HepG2 (cell line): Measurements from ENCODE around the gene MRPS31. TPM values are rescaled to one million over a fixed set of nuclear protein-coding genes. Genes with fewer than 3 reads are reported as not detected.

Experiments used
- BORCS8-MEF2B ChIP-seq: sonication (generic); formaldehyde crosslinking; IDR thresholded peaks from 2 replicates; pipeline ENCODE4 v1.8.0; 2022; ENCODE audit warnings: mild to moderate bottlenecking, missing genetic modification reagents
- DRAP1 ChIP-seq: IDR thresholded peaks from 2 replicates; pipeline ENCODE4 v1.6.1; 2016; ENCODE audit warnings: missing genetic modification reagents, missing compliant biosample characterization
- DZIP1 ChIP-seq: sonication (generic); formaldehyde crosslinking; IDR thresholded peaks from 2 replicates; pipeline ENCODE4 v1.5.0; 2020; ENCODE audit warnings: mild to moderate bottlenecking, missing genetic modification reagents
- E2F1 ChIP-seq: sonication (generic); formaldehyde crosslinking; IDR thresholded peaks from 2 replicates; pipeline ENCODE4 v1.5.0; 2020; ENCODE audit warnings: missing genetic modification reagents
- FOXO4 ChIP-seq: sonication (generic); formaldehyde crosslinking; conservative IDR thresholded peaks from 2 replicates; pipeline ENCODE4 v1.8.1; 2023; ENCODE audit warnings: missing genetic modification reagents
- GMEB1 ChIP-seq: sonication (generic); formaldehyde crosslinking; IDR thresholded peaks from 2 replicates; pipeline ENCODE4 v1.5.1; 2020; ENCODE audit warnings: missing genetic modification reagents, mild to moderate bottlenecking, borderline replicate concordance
- HHEX ChIP-seq: IDR thresholded peaks from 2 replicates; pipeline ENCODE4 v1.6.1; 2016; ENCODE audit warnings: control low read depth
- HNF4G ChIP-seq, 2 experiments: sonication (generic) in 1 of 2; formaldehyde crosslinking in 1 of 2; IDR thresholded peaks; 2 replicates each; pipeline versions ENCODE4 v1.4.0 to v1.6.1; 2011 to 2020; ENCODE audit warnings: borderline replicate concordance in 2 of 2, low read depth in 2 of 2, mild to moderate bottlenecking in 2 of 2, low read length in 1 of 2, missing genetic modification reagents in 1 of 2, moderate library complexity in 1 of 2
- KDM2A ChIP-seq: sonication (generic); formaldehyde crosslinking; IDR thresholded peaks from 2 replicates; pipeline ENCODE4 v1.4.0; 2020; ENCODE audit warnings: low read depth, missing genetic modification reagents, borderline replicate concordance
- KLF15 ChIP-seq: sonication (generic); formaldehyde crosslinking; IDR thresholded peaks from 2 replicates; pipeline ENCODE4 v1.8.1; 2023; ENCODE audit warnings: borderline replicate concordance, mild to moderate bottlenecking, inconsistent platforms, missing genetic modification reagents, mixed read lengths
- PATZ1 ChIP-seq: sonication (generic); formaldehyde crosslinking; IDR thresholded peaks from 2 replicates; pipeline ENCODE4 v1.4.0; 2020; ENCODE audit warnings: missing genetic modification reagents
- RFX1 ChIP-seq: fragments of 450-650 bp; IDR thresholded peaks from 2 replicates; pipeline ENCODE4 v1.6.1; 2017
- RORA ChIP-seq: sonication (generic); formaldehyde crosslinking; IDR thresholded peaks from 2 replicates; pipeline ENCODE4 v1.5.0; 2020; ENCODE audit warnings: mild to moderate bottlenecking, missing genetic modification reagents, moderate library complexity
- SRSF9 ChIP-seq: fragments of 200-400 bp; formaldehyde crosslinking; IDR thresholded peaks from 2 replicates; pipeline ENCODE4 v1.6.1; 2018; ENCODE audit warnings: borderline replicate concordance, mild to moderate bottlenecking, low read depth, low read length; ENCODE audit not compliant: insufficient read depth, poor library complexity, severe bottlenecking
- ZFP82 ChIP-seq: sonication (generic); formaldehyde crosslinking; IDR thresholded peaks from 2 replicates; pipeline ENCODE4 v1.5.1; 2020; ENCODE audit warnings: mild to moderate bottlenecking, missing genetic modification reagents, borderline replicate concordance
- ZKSCAN8 ChIP-seq: IDR thresholded peaks from 2 replicates; pipeline ENCODE4 v1.6.1; 2016; ENCODE audit warnings: borderline replicate concordance, missing genetic modification reagents, missing compliant biosample characterization
- ZNF251 ChIP-seq: sonication (generic); formaldehyde crosslinking; IDR thresholded peaks from 2 replicates; pipeline ENCODE4 v1.9.0; 2021; ENCODE audit warnings: mild to moderate bottlenecking, missing genetic modification reagents
- ZNF460 ChIP-seq: sonication (generic); formaldehyde crosslinking; IDR thresholded peaks from 2 replicates; pipeline ENCODE4 v1.5.1; 2020; ENCODE audit warnings: missing genetic modification reagents, mild to moderate bottlenecking, borderline replicate concordance
- ZNF530 ChIP-seq: sonication (generic); formaldehyde crosslinking; IDR thresholded peaks from 2 replicates; pipeline ENCODE4 v1.5.0; 2020; ENCODE audit warnings: low read depth, mild to moderate bottlenecking, missing genetic modification reagents
- ZNF549 ChIP-seq: sonication (generic); formaldehyde crosslinking; IDR thresholded peaks from 2 replicates; pipeline ENCODE4 v1.5.0; 2020; ENCODE audit warnings: missing genetic modification reagents
- polyA plus RNA-seq, 8 experiments: library from polyadenylated mRNA; depleted of rRNA in 3 of 8; stranded (reverse) in 7 of 8; unstranded in 1 of 8; fragments of >200 nt; fragmentation: Illumina TruSeq in 4 of 8; extraction: Trizol in 4 of 8; gene quantifications; 2 replicates each; pipeline versions ENCODE4 v1.2.1 to v1.2.3, GENCODE V29; 2011 to 2016; ENCODE audit warnings: low read depth in 4 of 8, missing spikeins in 1 of 8, mixed read lengths in 1 of 8; ENCODE audit not compliant: insufficient read depth in 1 of 8
- total RNA-seq, 5 experiments: library from RNA; depleted of rRNA; stranded (reverse); fragments of >200 nt; fragmentation: Illumina TruSeq; extraction: Trizol; gene quantifications; 2 replicates each; pipeline ENCODE4 v1.2.3, GENCODE V29; 2016; ENCODE audit warnings: low read depth in 1 of 5

The MRPS31 gene
- total and polyA plus RNA-seq, 2 of the 13 experiments (the other 11 are each of a cell fraction or from before 2014, with no cell fraction given), result 23.7 to 34.1 TPM

- no peak for TF ChIP-seq RORA
- no peak for TF ChIP-seq SRSF9
- no peak for TF ChIP-seq RFX1
- TF ChIP-seq ZNF530, result no peak
- TF ChIP-seq DRAP1 (CRISPR knock-in tag), result no peak
- no peak for TF ChIP-seq ZNF549 (CRISPR knock-in tag)
- TF ChIP-seq DZIP1 (CRISPR knock-in tag), result no peak
- TF ChIP-seq KDM2A, result 0 out of 2 replicates have a peak, but pooled peaks have one; percentile 26
- TF ChIP-seq ZKSCAN8, result no peak
- TF ChIP-seq ZNF460 (CRISPR knock-in tag), result no peak
- no peak for TF ChIP-seq KLF15 (CRISPR knock-in tag)
- TF ChIP-seq E2F1 (CRISPR knock-in tag), result no peak
- TF ChIP-seq ZFP82 (CRISPR knock-in tag), result no peak
- peak; percentile 74 for TF ChIP-seq PATZ1 (CRISPR knock-in tag)
- no peak for TF ChIP-seq GMEB1
- TF ChIP-seq HHEX (CRISPR knock-in tag), result no peak
- no peak for TF ChIP-seq ZNF251 (CRISPR knock-in tag)
- TF ChIP-seq BORCS8-MEF2B (CRISPR knock-in tag), result no peak
- no peak for TF ChIP-seq FOXO4 (CRISPR knock-in tag)
- no peak for TF ChIP-seq HNF4G (IDR thresholded peaks at IDR 0.05; ENCODE audit: borderline replicate concordance, low read depth, low read length)
- no peak for TF ChIP-seq HNF4G (CRISPR knock-in tag; IDR thresholded peaks at IDR 0.05; ENCODE audit: borderline replicate concordance, low read depth)
Observed at GRCh38 chr13:40780822-40781401, 9.9 kb upstream of the MRPS31 start (continued).
